ENCODE measurements around the gene CCR7.

DNA sequence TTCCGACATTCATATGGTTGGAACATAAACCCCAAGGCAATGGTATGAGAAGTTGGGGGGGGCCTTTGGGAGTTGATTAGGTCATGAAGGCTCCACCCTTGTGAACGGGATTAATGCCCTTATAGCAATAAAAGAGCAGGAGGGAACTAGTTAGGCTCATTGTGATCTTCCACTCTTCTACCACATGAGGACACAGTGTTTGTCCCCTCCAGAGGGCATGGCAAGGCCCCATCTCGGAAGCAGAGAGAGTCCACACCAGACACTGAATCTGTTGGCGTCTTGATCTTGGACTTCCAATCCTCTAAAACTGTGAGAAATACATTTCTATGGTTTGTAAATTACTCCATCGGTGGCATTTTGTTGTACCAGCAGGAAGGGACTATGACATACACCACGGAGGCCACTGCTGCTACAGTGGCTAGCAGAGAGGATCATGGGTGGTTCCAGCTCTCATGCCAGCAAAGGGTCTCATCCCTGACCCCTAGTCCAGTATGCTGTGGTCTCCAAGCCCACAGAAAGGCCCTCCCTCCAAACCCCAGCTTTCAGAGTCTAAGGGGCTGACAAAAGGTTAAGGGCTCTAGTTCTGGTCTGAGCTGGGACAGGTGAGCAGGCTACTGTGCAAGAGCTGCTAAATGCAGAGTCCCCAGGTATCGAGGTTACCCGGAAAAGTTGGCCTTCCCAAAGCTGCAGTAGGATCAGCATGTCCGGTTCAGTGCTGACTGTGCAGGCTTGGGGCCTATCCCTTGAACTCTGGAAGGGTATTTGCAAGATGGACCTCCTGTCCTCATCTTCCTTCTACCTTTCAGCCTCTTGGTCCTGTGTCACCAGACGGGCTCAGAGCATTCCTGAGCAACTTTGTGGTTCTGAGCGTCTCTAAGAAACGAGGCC, 12.2 kb downstream of the CCR7 start:
- TF ChIP-seq POLR2A (IDR thresholded peaks at IDR 0.05) (no peak), CTCF (IDR thresholded peaks at IDR 0.05) (no peak), EP300 (IDR thresholded peaks at IDR 0.05; ENCODE audit: low read depth) (no peak), POLR2AphosphoS5 (IDR thresholded peaks at IDR 0.05) (no peak)
